DLD1 (cell line): ENCODE measurements around the gene C22orf31.

ENCODE experiments used
- in situ Hi-C: cut with HindIII; loops from 2 replicates; pipeline ENCODE4 v1.10.0; 2017; ENCODE audit warnings: low sequenced_read_pairs

The C22orf31 gene

DNA sequence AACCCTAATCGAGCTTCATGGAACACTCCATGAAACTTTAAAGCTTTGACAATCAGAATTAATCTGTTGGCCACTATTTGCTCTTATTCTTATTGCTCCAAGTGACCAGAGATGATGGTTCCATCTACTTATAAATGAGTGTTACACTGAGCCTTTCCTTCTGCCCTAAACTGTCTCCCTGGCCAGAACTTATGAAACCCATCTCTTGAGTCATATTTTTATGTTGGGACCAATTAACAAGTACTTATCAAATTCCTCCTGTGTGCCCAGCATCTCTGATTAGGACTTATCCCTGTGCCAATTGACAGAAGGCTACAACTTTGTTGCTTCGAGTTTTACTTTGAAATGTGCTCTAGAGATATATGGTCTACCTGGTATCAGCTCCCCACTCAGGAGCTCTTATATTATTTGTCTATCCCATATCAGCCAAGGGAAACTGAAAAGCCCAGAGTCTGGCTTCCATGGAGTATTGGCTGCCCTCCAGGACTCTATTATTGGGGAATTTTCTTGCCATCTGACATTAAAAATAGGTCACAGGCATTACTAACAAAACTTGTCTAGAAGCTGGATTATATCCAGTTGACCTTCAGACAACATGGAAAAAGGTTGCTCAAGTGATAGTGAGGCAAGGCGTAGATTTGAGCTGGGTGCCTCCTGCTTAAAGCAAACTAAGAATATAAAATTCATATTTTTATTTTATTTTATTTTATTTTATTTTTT is 20.0 kb upstream of the C22orf31 start:
- in situ Hi-C loops = no loop called here

DNA sequence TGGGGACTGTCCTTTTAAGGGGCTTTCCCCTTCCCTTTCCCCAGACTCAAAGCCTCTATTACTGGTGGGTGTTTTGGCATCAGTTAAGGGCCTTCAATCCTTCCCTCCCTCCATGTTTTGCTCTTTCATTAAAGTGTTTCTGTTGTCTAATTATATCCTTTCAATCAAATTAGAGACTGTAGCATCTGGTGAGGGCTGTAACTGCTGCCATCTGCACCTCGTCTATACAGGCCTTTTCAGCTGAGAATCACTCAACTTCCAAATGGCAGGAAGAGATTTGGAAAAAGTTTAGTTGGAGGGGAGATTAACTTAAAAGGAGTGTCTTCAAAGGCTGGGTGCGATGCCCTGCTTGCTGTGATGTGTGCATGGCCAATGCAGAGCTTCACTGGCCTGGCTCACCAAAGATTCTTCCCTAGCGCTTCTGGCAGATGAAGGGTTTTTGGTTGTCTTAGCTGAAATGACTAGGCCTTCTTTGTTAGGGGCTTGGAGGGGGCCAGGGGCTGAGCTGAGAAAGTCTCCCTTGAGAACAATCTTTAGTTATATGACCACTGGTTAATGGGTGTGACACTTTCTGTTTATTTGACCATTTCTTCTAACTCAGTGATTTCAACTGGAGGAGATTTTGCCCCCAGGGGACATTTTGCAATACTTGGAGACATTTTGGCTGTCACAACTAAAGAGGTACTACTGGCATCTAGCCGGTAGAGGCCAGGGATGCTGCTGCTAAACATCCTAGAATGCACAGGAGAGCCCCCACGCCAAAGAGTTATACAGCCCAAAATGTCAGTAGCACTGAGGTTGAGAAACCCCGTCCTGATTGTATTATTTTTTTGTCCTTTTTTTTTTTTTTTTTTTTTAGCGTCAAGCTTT is 18.7 kb upstream of the C22orf31 start:
- in situ Hi-C loops = no loop called here

DNA sequence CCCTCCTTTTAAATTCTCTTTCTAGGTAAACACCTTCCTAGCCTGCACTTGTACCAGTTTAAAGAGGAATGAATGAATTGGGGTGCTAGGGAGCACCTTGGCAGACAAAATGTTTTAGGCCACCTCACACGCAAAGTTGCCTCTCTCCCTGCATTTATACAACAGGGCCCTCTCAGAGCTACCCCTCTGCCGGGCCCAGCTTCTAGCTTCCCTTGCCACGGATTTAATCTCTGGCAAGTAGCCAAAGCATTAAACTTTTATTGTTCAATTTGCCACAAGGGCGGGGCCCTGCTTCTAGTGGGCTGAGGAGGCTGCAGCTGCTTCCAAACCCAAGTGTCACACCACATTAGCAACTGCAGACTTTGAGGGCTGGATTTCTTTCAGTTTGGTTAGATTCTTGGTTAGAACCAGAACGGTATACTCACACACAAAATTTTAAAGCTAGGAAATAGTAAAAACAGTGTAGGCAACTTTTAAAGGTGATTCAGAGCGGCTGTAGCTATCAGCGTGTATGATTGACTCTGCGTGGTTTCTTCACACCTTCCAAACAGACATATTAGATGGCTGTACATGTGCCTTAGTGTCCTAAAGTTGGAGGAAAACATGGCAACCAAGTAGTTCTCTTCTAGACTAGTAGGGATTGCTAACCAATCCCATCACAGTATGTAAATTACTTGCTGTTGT is 17.7 kb upstream of the C22orf31 start:
- in situ Hi-C loops = no loop called here

DNA sequence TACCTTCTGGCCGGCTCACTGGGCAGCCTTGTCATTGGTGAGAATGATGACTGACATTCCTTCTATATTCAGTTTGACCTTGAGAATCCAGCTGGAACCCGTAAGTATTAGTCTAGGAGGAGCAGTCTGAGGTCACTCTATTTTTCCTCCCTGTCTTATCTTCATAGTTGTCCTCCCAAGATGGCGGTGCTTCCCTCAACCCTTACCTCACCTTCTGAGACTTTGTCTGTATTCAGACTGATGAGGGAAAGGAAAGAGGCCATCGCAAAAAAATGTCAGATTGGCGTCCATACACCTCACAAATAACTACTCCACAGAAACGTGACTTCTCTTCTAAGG is 17.2 kb upstream of the C22orf31 start:
- in situ Hi-C loops = no loop called here

DNA sequence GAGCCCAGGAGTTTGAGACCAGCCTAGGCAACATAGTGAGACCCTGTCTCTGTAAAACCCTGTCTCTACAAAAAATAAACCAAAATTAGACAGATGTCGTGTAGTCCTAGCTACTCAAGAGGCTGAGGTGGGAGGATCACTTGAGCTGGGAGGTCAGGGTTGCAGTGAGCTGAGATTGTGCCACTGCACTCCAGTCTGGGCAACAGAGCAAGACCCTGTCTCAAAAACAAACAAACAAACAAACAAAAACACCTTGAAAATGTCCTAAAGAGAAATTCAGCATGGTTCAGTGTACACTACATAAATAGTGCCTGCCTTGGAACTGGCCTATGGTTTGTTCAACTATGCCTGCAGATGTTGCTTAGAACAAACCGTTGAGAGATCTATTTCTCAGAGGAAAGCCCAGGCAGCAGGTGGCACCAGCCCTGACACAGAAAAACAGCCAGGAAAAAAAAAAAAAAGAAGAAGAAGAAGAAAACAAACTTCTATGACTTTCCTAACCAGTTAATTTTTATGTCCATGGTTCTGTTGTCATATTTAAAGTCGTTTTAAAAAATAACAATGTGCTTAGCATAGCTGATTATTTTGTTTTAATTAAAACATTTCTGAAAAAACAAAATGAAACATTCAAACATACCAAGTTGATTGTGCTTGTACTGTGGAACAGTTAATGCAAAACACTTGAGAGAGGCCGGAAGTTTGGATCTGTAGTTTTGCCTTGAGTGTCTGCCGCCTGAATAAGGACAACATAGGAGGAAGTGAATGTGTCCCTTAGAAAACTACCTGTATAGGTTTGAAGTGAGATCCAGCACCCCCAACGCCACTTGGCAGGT is 16.6 kb upstream of the C22orf31 start:
- in situ Hi-C loops = no loop called here

DNA sequence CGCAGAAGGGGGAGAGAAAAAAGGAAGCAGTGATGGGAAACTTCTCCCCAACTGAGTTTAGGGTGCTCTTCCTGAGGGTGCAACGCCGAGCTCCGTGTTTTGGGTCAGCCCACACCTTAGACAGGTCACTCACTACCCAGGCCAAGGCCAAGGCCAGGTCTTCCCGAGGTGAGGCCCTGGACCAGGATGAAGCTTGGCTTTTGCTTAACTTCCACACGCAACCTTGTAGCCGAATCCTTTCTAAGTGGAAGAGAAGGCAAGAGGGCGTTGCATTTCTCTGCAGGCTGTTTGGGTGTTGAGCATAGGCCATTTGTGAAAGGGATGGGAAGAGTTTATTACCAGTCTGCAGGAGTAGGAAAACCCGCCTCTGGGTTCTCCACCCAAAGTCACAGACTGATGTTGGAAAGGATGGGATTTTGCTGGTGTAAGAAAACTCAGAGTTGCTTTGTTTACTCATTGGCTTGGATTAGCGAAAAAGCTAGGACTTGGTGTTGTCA is 12.7 kb upstream of the C22orf31 start:
- in situ Hi-C loops = no loop called here

DNA sequence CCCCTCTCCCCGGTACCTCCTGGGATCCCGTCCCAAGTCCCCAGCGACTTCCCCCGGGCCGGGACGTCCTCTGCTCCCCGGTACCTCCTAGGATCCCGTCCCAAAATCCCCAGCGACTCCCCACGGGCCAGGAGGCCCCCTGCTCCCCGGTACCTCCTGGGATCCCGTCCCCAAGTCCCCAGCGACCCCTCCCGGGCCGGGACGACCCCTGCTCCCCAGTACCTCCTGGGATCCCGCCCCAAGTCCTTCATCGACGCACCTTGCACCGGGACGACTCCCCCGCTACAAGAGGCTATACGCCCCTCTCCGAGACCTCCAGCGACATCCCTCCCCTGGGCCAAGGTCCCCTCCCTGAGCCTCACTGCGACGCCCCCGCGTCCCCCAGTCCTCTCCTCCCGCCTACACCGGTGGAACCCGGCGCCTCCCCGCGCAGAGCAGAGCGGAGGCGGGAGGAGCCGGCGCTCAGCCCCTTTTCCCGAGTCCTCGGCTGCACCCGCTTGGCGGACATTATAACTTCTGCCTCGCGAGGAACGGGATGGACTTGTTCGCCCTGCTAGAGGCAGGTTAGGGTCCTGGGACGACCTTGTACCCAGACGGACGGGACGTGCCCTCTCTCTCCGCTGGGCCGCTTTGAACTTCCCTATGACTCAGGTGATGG is 12.1 kb upstream of the C22orf31 start:
- in situ Hi-C loops = no loop called here

DNA sequence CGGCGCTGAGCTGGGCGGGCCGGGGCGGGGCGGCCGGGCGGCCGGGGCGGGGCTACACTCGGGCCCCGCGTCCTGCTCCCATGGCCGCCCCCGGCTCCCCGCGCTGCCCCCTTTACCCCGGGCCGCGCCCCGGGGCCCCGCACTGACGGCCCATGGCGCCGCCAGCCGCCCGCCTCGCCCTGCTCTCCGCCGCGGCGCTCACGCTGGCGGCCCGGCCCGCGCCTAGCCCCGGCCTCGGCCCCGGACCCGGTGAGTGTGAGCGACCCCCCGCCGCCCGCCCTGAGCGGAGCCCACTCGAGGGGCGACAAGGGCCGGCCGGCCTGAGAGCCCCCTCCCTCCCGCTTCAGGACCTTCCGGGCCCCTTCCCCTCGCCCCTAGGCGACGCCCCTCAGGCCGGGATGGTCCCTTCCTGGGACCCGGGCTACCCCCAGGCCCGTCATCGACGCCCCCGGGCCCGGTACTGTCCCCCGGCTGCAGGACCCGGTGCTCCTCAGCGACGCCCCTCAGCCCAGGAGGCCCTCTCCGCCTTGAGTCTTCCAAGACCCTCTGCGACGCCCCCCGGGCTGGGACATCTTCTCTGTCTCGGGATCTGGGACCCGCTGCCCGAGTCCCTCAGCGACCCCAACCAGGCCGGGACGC is 11.5 kb upstream of the C22orf31 start, which contains the start of gene KREMEN1:
TSS of gene KREMEN1 (plus strand) at position 57 of the 639 bp plus-strand sequence. CDS start at position 153, 96 bp downstream.
- in situ Hi-C loops = no loop called here

DNA sequence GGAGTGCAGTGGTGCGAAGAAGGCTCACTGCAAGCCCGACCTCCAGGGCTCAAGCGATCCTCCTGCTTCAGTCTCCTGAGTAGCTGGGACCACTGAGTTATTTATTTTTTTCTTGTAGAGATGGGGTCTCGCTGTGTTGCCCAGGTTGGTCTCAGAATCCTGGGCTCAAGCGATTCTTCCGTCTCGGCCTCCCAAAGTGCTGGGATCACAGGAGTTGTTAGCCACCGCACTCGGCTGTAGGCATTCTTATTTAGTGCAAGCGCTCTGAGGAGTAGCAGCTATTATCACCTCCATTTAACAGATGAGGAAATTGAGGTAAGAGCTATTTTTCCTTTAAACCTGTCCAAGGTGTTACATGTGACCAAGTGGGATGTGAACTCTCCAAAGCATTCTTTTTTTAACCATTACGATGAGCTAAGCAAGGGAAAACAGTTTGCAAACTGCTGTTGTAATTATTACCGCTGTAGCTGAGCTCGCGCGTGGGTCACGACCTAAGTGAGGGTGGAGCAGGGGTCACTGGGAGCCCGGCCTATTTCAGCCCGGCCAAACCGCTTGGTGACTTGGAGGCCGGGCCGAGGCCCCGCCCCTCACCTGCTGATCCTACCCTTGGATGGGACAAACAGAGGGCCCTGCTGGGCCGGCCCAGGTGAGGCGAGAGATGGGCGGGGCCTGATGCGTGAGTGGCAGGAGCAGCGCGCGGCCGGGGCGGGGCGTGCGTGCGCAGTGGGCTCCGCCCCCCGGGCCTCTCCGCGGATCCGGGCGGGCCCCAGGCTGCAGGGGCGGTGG is 10.8 kb upstream of the C22orf31 start:
- in situ Hi-C loops = no loop called here

DNA sequence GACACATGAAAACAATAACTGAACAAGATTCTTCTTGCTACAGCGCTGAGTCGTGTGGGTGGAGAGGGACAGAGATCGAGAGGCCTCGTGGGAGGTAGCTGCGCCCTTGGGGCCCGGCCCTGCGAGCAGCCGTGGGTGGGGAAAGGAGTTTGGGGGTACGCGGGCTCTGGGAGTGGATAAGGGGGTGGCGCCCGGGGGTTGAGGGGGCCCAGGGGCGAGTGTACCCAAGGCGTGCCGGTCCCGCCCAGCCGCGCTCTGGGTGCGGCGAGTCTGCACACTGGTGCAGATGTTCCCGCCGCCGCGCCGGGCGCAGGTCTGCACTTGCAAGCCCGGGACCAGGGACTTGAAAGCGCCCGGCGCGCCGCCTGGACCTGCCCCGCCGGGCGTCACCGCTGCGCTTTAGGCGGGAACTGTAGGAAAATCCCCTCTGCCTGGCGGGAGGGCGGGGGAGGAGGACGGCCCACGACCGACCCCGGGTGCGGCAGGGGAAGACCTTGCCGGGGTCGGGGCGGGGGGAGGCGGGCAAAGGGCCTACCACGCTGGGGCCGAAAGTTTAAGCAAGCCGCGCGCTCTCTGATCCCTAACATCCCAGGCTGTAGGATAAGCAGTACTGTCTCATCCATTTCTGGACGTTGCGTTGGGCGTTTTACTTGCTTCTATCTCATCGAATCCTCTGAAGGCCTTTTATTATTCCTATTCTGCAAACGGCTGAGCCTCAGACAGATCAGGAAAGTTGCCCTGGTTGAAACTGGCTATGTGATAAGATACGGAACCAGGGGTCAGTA is 9.8 kb upstream of the C22orf31 start:
- in situ Hi-C loops = no loop called here

DNA sequence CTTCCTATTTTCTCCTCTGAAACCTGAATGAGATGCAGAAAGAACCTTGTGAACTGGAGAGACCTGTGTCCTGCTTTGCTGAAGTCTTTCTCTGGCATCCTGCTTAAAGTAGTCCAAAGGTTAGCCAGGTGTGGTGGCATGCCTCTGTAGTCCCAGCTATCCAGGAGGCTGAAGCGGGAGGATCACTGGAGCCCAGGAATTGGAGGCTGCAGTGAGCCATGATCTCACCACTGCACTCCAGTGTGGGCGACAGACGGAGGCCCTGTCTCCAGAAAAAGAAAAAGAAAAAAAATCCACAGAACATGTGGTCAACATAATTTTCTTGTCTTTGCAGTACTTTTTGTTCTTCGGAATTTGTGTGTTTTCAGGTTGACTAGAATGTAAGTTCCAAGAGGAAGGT is 8.9 kb upstream of the C22orf31 start:
- in situ Hi-C loops = no loop called here

DNA sequence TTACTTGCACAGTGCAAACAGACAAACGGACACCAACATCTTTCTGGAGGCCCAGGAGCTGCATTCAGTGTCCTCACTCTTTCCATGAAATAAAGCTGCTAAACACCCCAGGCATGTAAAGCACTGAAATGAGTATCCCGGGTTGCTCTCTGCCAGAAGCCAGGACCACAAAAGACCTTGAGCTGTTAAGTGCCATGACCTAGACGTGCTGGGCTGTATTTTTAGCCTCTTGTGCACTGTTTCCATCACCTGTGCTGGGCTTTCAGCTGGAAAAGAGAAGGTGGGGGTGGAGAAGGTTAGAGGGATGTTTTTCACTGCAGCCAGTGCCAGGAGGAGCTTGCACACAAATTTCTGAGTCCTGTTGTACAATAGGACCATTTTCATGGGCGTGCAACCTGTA is 7.8 kb upstream of the C22orf31 start:
- in situ Hi-C loops = no loop called here

DNA sequence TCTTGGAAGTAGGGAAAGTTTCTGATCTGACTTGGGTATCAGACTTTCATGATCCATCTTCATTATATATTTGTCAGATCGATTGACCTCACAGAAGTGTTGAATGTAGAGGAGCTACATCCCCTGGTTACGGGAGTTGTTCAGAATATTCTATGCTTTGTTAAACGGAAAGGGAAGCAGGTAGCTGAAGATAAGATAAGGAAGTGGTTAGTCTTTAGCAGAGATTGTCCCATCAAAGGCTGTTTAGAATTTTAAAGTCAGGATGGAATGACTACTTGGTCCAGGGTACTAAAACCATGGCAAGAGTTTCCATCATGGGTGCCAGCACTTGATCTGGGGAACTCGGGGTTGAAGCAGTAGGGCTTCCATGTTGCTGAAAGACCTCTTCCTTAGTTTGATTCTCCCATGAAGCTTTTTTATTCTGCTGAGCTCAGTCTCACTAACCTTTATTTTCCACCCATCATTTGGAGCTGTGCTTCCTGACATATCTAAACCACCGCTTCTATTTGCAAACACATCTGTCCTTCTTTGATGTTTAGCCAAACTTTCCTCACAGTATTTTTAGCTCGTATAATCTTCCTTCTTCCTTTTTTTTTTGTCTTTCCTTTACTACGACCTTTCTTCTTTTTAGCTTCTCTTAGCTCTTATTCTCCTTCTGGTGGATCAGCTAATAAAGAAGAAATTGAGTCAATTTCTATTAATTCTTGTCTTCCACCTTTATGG is 4.0 kb upstream of the C22orf31 start:
- in situ Hi-C loops = no loop called here

DNA sequence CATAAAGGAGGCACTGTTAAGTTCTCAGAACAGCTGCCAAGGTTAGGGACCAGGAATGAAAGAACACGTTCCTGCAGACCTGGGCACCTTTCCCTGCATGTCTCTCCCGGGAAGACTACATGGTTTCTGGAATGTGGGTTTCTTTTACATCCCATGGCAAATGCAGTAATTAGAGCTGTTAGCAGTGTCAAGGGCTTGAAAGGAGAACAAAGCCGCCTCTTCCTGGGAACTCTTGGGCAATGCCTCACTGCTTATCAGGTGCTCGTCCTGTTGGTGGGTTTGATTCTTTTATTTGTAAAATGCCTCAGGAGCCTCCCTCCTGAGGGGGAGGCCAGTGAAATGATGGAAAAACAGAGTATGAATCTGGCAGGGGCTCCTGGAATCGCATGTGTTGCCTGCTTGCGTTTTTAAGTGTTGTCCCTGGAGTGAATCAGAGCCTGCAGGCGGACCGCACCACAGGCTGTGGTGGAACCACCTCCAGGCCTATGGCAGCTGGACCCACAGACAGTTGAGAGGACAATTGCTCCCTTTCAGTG is 723 bp upstream of the C22orf31 start:
- in situ Hi-C loops = no loop called here

DNA sequence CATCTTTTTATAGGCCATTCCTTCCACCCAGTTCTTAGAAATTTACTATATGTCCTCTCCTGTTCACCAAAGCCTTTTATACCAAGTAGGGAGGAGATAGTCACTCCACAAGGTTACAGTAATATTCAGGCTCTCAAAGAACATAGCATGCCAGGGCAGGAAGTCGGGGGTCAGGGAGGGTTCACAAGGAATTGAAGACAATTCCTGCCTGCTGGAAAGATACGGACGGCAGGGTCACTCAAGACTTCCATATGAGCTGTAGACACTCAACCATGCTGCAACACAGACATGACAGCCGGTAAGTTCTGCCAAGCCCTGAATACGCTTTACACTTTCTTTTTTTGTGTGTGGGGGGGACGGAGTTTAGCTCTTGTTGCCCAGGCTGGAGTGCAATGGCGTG is 700 bp downstream of the C22orf31 start:
- in situ Hi-C loops = no loop called here

DNA sequence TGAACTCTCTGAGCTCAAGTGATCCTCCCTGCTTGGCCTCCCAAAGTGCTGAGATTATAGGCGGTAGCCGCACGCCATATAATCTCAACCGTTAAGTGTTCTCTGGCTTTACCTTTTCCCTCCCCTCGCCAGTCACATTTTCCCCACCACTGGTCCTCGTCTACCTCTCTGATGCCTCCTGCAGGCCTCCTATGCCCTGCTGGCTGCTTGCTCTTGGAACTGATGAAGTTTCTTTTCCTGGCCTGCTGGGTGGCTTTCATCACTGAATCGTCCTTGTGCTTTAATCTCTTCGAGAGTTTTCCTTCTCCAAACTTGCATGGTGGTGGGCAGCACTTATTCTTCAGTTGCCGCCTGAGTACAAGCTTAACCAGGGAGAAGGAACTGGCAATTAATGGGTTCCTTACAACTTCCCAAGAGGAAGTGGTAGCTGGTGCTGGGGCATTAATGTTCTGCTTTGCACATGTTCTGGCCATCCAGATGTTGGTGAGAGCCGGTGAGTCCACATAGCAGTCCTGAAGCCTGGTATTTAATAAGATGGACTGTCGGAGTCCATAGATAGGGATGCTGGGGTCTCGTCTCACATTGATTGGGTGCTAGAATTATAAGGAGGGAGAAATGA is 1.3 kb downstream of the C22orf31 start:
- in situ Hi-C loops = no loop called here

DNA sequence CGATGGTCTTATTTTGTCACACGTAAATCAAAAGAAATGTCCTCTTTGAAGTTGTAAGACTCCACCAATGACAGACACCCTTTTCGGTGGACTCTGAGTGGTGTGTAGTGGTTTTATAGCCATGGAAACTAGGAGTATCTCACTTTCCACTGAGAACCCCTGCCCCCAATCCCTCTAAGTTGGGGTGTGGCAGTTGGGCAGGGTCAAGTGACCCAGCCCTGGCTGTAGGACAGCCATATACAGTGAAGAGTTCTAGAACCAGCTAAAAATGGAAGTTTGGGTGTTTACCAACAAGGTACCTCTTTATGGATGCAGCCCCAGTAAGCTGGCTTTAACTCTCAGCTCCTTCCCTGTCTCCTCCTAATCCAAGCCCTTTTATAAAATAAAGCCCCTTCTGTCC is 5.2 kb downstream of the C22orf31 start:
- in situ Hi-C loops = no loop called here
